ENCODE measurements around the gene STK31.
"Not testable (repeated sequence)": the region's sequence is repeated elsewhere in the genome, so short reads cannot be mapped to it uniquely, and the experiment has no call there.

Gene STK31, protein sequence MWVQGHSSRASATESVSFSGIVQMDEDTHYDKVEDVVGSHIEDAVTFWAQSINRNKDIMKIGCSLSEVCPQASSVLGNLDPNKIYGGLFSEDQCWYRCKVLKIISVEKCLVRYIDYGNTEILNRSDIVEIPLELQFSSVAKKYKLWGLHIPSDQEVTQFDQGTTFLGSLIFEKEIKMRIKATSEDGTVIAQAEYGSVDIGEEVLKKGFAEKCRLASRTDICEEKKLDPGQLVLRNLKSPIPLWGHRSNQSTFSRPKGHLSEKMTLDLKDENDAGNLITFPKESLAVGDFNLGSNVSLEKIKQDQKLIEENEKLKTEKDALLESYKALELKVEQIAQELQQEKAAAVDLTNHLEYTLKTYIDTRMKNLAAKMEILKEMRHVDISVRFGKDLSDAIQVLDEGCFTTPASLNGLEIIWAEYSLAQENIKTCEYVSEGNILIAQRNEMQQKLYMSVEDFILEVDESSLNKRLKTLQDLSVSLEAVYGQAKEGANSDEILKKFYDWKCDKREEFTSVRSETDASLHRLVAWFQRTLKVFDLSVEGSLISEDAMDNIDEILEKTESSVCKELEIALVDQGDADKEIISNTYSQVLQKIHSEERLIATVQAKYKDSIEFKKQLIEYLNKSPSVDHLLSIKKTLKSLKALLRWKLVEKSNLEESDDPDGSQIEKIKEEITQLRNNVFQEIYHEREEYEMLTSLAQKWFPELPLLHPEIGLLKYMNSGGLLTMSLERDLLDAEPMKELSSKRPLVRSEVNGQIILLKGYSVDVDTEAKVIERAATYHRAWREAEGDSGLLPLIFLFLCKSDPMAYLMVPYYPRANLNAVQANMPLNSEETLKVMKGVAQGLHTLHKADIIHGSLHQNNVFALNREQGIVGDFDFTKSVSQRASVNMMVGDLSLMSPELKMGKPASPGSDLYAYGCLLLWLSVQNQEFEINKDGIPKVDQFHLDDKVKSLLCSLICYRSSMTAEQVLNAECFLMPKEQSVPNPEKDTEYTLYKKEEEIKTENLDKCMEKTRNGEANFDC

DNA sequence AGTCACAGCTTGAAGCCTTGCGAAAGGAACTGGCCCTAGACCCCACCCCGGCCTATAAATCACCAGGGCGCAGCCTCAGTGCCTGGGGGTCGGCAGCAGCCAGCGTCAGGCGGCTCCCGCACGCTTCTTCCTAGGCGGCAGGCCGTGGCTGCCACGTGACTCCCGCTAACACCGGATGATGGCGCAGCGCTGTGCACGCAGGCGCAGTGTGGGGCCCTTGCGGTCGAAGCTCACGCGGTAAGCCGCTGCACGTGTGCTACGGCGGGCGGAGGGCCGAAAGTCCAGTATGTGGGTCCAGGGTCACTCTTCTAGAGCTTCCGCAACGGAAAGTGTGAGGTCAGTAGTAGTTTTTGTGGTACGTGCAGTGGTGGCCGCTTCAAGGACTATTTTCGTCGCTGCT, at the start of gene STK31:
STK31 (plus strand) TSS at position 220 of the 400 bp plus-strand sequence; CDS start at position 287, 67 bp downstream.
- H3K4me3 ChIP-seq (ENCODE audit: low read depth, low read length): no peak within 1 kb of the TSS

DNA sequence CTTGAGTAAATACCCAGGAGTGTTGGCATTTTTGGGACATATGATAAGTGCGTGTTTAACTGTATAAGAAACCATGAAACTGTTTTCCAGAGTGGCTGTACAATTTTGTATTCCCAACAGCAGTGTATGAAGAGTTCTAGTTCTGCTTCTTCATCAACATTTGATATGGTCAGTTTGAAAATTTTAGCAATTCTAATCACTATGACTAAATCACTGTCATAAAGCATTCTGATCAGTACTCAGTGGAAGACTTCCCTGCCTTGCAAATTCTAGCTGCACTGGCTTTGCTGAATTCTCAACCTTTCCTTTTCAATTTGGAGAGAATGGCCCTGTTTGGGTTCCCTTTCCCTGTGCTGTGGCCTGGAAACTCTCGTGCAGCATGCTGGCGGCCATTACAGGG, 48.6 kb upstream of the STK31 start:
- no peak overlapping the region for H3K4me3 ChIP-seq (ENCODE audit: low read depth, low read length)
- DNase-seq (ENCODE audit: low read depth): no peak

More for the DNA sequence above, at the start of gene STK31:
- DNase-seq (ENCODE audit: low read depth): no peak

DNA sequence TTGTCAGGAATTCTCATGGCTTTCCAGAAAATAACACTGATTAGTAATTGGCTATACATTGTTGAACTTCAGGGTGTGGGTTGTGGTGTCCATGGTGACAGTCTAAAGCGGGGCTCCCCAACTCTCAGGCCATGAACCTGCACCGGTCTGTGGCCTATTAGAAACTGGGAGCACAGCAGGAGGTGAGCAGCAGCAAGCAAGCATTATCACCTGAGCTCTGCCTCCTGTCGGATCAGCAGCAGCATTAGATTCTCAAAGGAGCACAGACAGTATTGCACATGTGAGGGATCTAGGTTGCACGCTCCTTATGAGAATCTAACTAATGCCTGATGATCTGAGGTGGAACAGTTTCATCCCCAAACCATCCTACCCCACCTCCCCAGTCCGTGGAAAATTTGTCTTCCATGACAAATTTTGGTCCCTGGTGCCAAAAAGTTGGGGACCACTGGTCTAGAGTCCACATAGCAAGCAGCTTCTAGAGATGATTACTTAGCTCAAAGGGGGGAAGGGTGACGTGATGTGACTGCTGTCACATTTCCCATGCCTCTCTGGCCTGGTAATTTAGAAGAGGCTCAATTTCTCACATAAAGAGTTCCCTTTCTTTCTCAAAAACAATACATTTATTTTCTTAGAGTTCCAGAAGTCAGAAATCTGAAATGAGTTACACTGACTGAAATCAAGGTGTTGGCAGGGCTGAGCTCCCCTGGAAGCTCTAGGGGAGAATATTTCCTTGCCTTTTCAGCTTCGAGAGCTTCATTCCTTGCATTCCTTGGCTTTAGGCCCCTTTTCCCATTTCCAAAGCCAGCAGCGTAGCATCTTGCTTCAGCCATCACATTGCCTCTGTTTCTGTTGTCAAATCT, 47.7 kb upstream of the STK31 start:
- no peak overlapping the region for H3K4me3 ChIP-seq (ENCODE audit: low read depth, low read length)
- no peak for DNase-seq (ENCODE audit: low read depth)

DNA sequence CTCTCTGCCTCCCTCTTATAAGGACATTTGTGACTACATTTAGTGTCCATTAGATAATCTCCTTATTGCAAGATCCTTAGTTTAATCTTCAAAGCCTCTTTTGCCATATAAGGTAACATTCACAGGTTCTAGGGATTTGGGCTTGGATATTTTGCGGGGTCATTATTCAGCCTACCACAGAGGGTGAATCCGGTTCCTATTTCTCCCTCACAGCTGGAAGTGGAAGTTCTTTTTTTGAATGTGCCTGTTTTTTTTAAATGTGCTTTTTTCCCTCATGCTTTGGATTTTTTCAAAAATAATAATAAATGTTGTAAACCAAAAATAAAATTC, 47.1 kb upstream of the STK31 start:
- no peak for DNase-seq (ENCODE audit: low read depth)
- H3K4me3 ChIP-seq (ENCODE audit: low read depth, low read length): no peak overlapping the region

DNA sequence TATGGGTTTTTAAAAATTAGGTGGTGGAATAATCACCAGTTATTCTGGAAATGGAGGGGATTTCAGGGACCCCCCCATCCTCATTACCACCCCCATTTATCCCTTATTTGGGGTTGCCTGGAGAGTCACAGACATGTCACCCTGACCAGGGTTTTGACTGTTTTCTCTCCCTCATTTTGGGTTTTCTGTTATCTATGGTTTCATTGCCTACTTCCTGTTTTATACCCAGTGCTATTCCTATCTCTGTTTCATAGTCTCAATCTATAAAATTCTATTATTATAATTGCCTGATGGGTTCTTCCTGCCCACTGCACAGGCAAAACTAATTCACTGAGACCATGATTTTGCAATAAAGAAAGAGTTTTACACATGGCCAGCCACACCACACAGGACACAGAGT, 45.9 kb upstream of the STK31 start:
- no peak overlapping the region for H3K4me3 ChIP-seq (ENCODE audit: low read depth, low read length)
- DNase-seq (ENCODE audit: low read depth): no peak

DNA sequence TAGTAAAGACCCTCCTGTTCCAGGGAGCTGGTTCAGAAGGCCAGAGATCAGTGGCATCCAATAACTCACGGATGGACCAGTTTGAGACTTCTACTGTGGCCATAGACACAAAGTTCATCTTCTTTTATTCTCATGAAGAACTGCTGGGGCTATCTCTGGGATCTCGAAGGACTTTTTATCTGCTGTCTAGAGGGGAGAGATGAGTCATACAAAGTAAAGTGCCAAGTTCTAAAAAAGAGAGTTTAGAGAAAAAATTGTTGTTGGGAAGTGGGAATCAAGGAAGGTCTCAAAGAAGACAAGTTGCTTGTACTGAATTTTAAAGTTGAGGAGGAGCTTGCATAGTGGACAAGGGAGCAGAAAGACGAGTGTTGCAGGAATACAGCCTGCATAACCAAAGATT, 38.0 kb upstream of the STK31 start:
- DNase-seq (ENCODE audit: low read depth): no peak
- no peak overlapping the region for H3K4me3 ChIP-seq (ENCODE audit: low read depth, low read length)

DNA sequence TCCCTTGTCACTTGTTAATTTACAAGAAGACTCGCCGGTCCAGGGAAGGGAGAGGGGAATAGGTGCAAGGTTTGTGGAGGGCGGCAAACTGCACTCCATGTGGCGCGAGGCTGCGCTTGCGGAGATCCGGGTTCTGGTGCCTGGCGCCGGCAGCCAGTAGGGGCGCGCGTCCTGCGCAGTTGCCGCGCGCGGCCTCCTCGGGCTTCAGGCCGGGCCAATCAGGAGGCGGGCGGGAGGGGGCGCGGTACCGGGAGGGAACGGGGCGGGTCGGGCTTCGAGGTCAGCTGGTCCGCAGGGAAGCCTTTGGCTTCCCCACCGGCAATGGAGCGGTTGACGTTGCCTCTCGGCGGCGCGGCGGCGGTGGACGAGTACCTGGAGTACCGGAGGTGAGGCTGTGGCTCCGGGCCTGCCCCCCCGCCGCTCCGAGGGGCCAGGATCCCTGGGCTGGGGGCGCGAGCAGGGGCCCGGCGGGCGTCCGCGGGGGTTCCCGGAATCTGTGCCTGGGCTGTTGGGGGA, 30.1 kb upstream of the STK31 start, which contains the start of gene FAM221A:
FAM221A (plus strand) TSS at position 302 of the 516 bp plus-strand sequence; CDS start at position 322, 20 bp downstream.
- no peak for DNase-seq (ENCODE audit: low read depth)
- peak within 1 kb of the TSS; percentile 62 for H3K4me3 ChIP-seq (ENCODE audit: low read depth, low read length)

DNA sequence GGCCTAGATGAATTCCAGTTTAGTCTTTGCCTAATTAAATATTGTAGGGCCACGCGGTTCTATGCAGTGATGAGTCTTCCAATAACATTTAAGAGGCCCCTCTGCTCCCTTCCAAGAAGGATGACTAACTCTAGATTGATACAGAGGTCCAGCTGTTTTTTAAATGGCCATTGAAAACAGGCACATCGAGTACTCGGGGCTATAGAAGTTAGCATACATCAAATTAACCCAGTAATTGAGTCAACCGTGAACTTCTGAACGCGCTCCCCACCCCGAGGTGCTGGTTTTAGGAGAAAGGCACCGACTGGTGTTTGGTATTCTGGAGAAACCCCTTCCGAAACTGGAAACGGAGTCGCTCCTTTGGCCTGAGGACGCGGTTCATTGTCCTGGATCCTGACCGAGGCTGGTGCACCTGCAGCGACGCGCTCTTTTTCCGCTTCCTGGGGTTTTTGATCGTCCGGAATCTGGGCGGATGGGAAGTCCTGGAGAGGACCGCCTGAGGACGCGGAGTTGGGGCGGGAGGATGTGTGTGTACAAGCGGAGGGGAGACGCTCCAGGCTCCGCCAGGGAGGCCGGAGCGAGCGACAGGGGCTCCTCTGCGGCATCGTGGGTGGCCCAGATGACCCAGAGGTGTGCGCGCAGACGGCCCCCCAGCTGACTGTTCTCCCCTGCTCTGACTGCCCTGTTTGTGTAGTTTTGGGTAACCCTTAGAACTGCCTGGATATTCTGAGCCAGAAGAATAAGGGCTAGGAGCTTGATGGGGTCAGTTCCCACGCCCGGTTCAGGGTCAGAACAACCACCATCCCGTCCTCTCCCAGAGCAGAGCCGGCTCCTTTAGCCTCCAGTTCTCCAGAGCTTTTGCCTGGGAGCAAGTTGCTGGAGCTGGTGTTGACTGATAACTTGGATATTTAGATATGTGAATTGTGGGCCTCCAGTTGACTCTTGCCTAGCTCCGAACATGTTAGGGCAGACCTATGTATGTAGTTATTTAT, 29.3 kb upstream of the STK31 start:
- no peak for DNase-seq (ENCODE audit: low read depth)
- H3K4me3 ChIP-seq (ENCODE audit: low read depth, low read length): peak overlapping the region; percentile 62

DNA sequence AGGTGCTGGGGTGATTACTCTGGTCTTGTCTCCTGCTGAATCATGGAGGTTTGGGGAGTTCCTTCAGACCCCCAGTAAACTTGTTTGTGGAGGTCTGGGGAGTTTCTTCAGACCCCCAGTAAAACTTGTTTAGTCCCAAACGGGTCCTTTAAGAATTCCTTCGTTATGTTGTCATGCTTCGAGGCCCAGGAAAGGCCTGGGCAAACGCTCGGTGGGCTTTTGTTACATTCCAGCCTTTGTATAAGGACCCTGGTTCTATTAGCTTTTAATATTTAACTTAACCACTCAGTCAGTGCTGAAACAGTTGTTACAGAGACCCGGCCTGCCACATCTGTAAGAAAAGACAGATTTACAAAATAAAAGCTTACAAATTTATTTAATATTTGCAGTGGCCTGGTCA, 26.0 kb upstream of the STK31 start:
- H3K4me3 ChIP-seq (ENCODE audit: low read depth, low read length); DNase-seq (ENCODE audit: low read depth): not testable (repeated sequence)

DNA sequence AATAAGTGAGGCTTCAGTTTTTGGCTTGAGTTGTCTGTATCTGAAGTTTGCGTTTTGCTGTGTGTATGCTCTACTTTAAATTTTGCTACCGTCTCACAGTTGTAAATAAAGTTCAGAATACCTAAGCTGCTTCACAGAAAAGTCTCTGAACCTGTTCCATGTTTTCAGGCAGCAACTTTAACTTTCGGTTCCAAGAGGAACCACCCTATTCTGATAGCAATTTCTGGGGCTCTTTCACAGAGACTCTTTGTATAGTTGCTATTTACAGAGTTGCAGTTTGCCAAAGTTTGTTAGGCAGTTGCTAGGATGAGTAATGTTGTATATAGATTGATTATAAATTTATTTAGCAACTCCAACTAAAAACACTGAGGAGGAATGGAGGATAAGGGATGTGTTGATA, 24.3 kb upstream of the STK31 start:
- no peak overlapping the region for H3K4me3 ChIP-seq (ENCODE audit: low read depth, low read length)
- no peak for DNase-seq (ENCODE audit: low read depth)

DNA sequence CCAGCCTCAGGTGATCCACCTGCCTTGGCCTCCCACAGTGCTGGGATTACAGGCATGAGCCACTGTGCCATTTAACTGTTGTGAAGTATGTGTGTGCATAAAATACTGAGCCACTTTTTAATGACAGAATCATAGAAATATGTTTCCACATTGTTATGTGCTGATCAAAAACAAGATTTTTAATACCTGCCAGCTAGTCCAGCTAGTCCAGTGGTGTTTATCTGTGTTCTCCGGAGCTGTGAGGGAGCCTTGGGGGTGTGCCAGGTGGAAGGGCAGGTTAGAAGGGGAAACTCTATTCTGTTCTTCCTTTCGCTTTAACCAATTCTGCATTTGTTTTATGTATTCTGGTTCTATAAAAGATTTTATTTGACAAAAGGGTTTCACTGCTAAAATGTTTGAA, 23.0 kb upstream of the STK31 start:
- no peak overlapping the region for H3K4me3 ChIP-seq (ENCODE audit: low read depth, low read length)
- no peak for DNase-seq (ENCODE audit: low read depth)

DNA sequence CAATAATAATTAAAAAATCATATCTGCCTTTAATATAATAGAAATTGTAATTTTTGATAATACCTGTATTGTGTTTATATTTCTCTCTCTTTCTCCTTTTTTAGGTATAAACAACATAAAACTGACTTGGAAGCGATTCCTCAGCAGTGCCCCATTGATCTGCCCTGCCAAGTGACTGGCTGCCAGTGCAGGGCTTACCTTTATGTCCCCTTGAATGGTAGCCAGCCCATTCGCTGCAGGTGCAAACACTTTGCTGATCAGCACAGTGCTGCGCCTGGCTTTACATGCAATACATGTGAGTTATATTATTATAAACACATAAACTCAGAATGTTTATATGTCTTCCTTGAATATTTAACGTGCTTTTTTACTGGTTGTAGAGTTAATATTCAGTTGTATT, 20.9 kb upstream of the STK31 start:
- no peak overlapping the region for H3K4me3 ChIP-seq (ENCODE audit: low read depth, low read length)
- no peak for DNase-seq (ENCODE audit: low read depth)

DNA sequence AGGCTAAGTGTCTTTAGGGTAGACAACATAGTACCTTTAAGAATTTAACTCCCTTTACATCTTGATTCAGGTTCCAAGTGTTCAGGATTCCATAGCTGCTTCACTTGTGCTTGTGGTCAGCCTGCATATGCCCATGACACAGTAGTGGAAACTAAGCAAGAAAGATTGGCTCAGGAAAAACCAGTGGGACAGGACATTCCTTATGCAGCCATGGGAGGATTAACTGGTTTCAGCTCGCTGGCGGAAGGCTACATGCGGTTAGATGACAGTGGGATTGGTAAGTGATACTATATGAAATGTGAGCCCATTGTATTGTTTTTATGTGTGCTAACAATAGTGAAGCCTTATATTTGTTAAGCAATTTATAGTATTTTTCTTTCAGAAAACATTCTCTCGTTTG, 18.7 kb upstream of the STK31 start:
- peak; percentile 45 for DNase-seq (ENCODE audit: low read depth)

DNA sequence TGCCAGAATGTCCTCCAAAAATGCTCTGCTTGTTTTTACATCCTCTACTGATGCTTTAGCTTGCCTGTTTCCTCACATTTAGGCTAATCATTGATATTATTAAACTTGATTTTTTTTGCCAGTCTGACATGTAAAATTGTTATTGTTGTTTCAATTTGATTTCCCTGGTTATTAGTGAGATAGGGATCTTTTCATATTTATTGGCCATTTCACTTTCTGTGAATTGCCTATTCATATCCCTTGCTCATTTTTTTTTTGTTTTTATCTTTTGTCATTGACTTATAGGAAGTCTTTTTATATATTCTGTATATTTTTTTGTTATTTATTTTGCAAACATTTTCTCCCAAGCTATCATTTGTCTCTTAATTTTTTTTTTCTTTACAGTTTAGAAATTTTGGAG, 16.8 kb upstream of the STK31 start:
- DNase-seq (ENCODE audit: low read depth): no peak
- H3K4me3 ChIP-seq (ENCODE audit: low read depth, low read length): no peak overlapping the region

More for the DNA sequence above, 18.7 kb upstream of the STK31 start:
- no peak overlapping the region for H3K4me3 ChIP-seq (ENCODE audit: low read depth, low read length)

DNA sequence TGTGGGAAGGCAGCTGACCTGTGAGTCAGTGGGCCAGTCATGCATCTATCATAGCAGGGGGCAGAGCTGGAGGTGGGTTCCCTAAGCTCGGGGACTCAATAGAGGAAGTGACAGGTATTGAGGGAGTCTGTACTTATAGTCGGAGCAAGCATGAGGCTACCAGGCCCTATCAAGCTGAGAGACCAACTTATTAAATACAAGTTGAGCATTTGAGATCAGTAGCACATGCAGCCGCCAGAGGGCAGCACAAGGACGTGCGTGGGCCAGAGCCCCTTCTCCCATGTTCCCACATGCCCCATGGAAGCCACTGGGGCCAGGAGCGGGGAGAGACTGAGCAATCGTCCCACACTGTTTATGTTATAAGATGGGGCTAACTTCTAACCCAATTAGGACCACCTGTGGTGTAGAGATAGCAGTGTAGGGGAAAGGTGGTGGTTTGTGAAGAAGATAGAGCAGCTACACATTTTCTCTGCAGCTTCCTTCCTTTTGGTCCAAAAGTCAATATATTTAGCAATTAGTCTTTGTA, 13.0 kb upstream of the STK31 start:
- DNase-seq (ENCODE audit: low read depth): no peak

DNA sequence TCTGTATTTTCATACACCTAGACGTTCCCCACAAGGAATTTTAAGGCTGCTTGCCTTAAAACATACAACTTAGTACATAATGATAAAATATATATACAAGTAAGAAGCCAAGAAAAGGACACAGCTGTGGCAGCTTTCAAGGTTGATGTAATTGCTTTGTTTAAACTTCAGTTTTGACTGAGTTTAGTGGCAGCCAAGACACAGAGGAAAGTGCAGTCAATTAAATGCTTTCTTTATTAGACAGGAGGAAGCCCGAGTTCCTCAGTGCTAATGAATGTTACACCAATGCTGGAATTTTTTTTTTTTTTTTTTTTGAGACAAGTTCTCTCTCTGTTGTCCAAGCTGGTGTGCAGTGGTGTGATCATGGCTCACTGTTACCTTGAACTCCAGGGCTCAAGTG, 11.2 kb upstream of the STK31 start:
- no peak overlapping the region for H3K4me3 ChIP-seq (ENCODE audit: low read depth, low read length)
- DNase-seq (ENCODE audit: low read depth): no peak

More for the DNA sequence above, 13.0 kb upstream of the STK31 start:
- H3K4me3 ChIP-seq (ENCODE audit: low read depth, low read length): no peak overlapping the region

DNA sequence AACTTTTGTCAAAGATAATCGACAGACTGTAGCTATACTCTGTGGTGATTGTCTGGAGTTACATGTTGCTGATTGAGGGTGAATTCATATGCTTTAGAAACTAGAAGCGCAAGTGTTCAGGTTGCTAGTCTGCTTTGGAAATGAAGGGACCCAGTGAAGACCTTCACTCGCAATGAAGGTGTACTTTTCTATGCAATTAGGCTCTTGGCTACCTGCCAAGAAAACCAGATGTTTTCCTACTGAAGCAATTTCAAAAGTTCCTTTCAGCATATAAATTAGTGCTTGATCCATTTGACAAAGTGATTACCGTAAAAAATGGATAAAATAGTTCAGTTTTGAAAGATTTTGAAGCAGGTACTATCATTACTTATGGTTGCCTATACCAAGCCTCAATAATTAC, 10.0 kb upstream of the STK31 start:
- DNase-seq (ENCODE audit: low read depth): no peak
- no peak overlapping the region for H3K4me3 ChIP-seq (ENCODE audit: low read depth, low read length)

Data from skeletal muscle cell (primary cell).